HG02870 (cell line): ENCODE results near the gene PVR.
"Not testable (repeated sequence)": the region's sequence is repeated elsewhere in the genome, so short reads cannot be mapped to it uniquely, and the experiment has no call there.

Experiments used
- ATAC-seq: cut with Tn5 transposase; IDR thresholded peaks from one replicate; pipeline ENCODE4 v1.9.1; 2021; ENCODE audit warnings: mild to moderate bottlenecking, moderate library complexity; ENCODE audit not compliant: unreplicated experiment

Gene PVR

GRCh38 chr19:44643605-44644401, at the start of gene PVR:
Gene PVR, plus strand, starts transcription at chr19:44643910. Its CDS starts 187 bp downstream, at chr19:44644097.
- ATAC-seq = no peak

- no peak for ATAC-seq
Observed at GRCh38 chr19:44596428-44597130, 47.1 kb upstream of the PVR start.

- ATAC-seq = no peak
Observed at GRCh38 chr19:44597131-44597491, 46.6 kb upstream of the PVR start.

GRCh38 chr19:44598355-44598754, 45.4 kb upstream of the PVR start:
- no peak for ATAC-seq

- no peak for ATAC-seq
Observed at GRCh38 chr19:44598880-44599279, 44.8 kb upstream of the PVR start.

GRCh38 chr19:44600466-44600865, 43.2 kb upstream of the PVR start:
- ATAC-seq = no peak

GRCh38 chr19:44602081-44602480, 41.6 kb upstream of the PVR start:
- no peak for ATAC-seq

- ATAC-seq = no peak
Observed at GRCh38 chr19:44603201-44603945, 40.3 kb upstream of the PVR start.

- no peak for ATAC-seq
Observed at GRCh38 chr19:44604241-44604640, 39.5 kb upstream of the PVR start.

GRCh38 chr19:44605547-44605946, 38.2 kb upstream of the PVR start:
- no peak for ATAC-seq

GRCh38 chr19:44607049-44607448, 36.7 kb upstream of the PVR start:
- no peak for ATAC-seq

- ATAC-seq = no peak
Observed at GRCh38 chr19:44607917-44608316, 35.8 kb upstream of the PVR start.

GRCh38 chr19:44608391-44608821, 35.3 kb upstream of the PVR start:
- no peak for ATAC-seq

- ATAC-seq = no peak
Observed at GRCh38 chr19:44609219-44609618, 34.5 kb upstream of the PVR start.

GRCh38 chr19:44610497-44610896, 33.2 kb upstream of the PVR start:
- ATAC-seq = not testable (repeated sequence)

- no peak for ATAC-seq
Observed at GRCh38 chr19:44611812-44612295, 31.9 kb upstream of the PVR start.

- no peak for ATAC-seq
Observed at GRCh38 chr19:44613295-44614178, 30.2 kb upstream of the PVR start, which contains the start of gene IGSF23. Gene IGSF23, plus strand, starts transcription at chr19:44613563. Its CDS starts 83 bp downstream, at chr19:44613646.

- ATAC-seq = no peak
Observed at GRCh38 chr19:44614313-44614712, 29.4 kb upstream of the PVR start.

GRCh38 chr19:44615863-44616247, 27.9 kb upstream of the PVR start:
- no peak for ATAC-seq

GRCh38 chr19:44617110-44617880, 26.4 kb upstream of the PVR start:
- ATAC-seq = no peak
